NCI-H2081 treated with DMSO at 0.1 percent for 48 hours (cell line): ENCODE measurements around the gene MAGEA2.
"Not testable (repeated sequence)": the region's sequence is repeated elsewhere in the genome, so short reads cannot be mapped to it uniquely, and the experiment has no call there.

ENCODE experiments used
- DNase-seq: peaks from one replicate; lab custom pipeline; 2025; lab: John Stamatoyannopoulos, UW

The MAGEA2 gene

GRCh38 chrX:152706500-152706899 lies 47.1 kb downstream of the MAGEA2 start:
- DNase-seq = not testable (repeated sequence)

GRCh38 chrX:152700390-152700789 lies 53.3 kb downstream of the MAGEA2 start:
- DNase-seq = not testable (repeated sequence)
